Keratinocyte (primary cell): Measurements from ENCODE around the gene FAM184B. TPM values are rescaled to one million over a fixed set of nuclear protein-coding genes. Genes with fewer than 3 reads are reported as not detected.
"Not testable (repeated sequence)": the region's sequence is repeated elsewhere in the genome, so short reads cannot be mapped to it uniquely, and the experiment has no call there.

Experiments used
- DNase-seq: peaks from one replicate; pipeline ENCODE4 v3.0.0-alpha.2; 2011; ENCODE audit warnings: low read depth, missing footprints, low spot score
- FAIRE-seq: peaks from 2 replicates; lab custom pipeline; 2011; peaks lifted over from hg19 to GRCh38; lab: Jason Lieb, UNC
- H2AFZ ChIP-seq: 2 replicates; pipeline ENCODE4 v1.6.0; 2012; ENCODE audit warnings: low read length, control low read depth, inconsistent platforms; ENCODE audit not compliant: control insufficient read depth
- H3K27ac ChIP-seq: 2 replicates; pipeline ENCODE4 v1.5.1; 2011; ENCODE audit warnings: low read length; ENCODE audit not compliant: control insufficient read depth, insufficient read depth
- H3K27me3 ChIP-seq: 3 replicates; pipeline ENCODE4 v1.6.0; 2011; ENCODE audit warnings: low read length; ENCODE audit not compliant: control insufficient read depth, insufficient read depth; ENCODE audit errors: extremely low read depth
- H3K36me3 ChIP-seq, 2 experiments: 2 replicates in 1 of 2; 3 replicates in 1 of 2; pipeline ENCODE4 v1.5.1; 2011; ENCODE audit warnings: low read length in 2 of 2, mild to moderate bottlenecking in 1 of 2; ENCODE audit not compliant: control insufficient read depth in 2 of 2, insufficient read depth in 2 of 2; ENCODE audit errors: extremely low read depth in 1 of 2
- H3K4me1 ChIP-seq: 3 replicates; pipeline ENCODE4 v1.5.1; 2011; ENCODE audit warnings: low read length; ENCODE audit not compliant: control insufficient read depth, insufficient read depth; ENCODE audit errors: extremely low read depth
- H3K4me2 ChIP-seq: 3 replicates; pipeline ENCODE4 v1.6.0; 2011; ENCODE audit warnings: low read depth, low read length; ENCODE audit not compliant: control insufficient read depth, insufficient read depth; ENCODE audit errors: extremely low read depth
- H3K4me3 ChIP-seq, 3 experiments: fragments of 200-600 bp in 1 of 3; sonication (generic) in 1 of 3; 2 replicates in 2 of 3; 3 replicates in 1 of 3; pipeline ENCODE4 v1.5.1; 2011 to 2016; ENCODE audit warnings: low read length in 3 of 3, mild to moderate bottlenecking in 3 of 3, control low read depth in 2 of 3, inconsistent platforms in 1 of 3, low read depth in 1 of 3, mixed read lengths in 1 of 3, mixed run types in 1 of 3, moderate library complexity in 1 of 3; ENCODE audit not compliant: control insufficient read depth in 2 of 3, insufficient read depth in 2 of 3; ENCODE audit errors: extremely low read depth in 1 of 3
- H3K79me2 ChIP-seq: 2 replicates; pipeline ENCODE4 v1.6.0; 2012; ENCODE audit warnings: low read length; ENCODE audit not compliant: control insufficient read depth, insufficient read depth
- H3K9ac ChIP-seq: 3 replicates; pipeline ENCODE4 v1.6.0; 2011; ENCODE audit warnings: low read length; ENCODE audit not compliant: control insufficient read depth, insufficient read depth; ENCODE audit errors: extremely low read depth
- H3K9me1 ChIP-seq: 3 replicates; pipeline ENCODE4 v1.6.0; 2011; ENCODE audit warnings: low read length; ENCODE audit not compliant: control insufficient read depth, insufficient read depth; ENCODE audit errors: extremely low read depth
- H3K9me3 ChIP-seq: 2 replicates; pipeline ENCODE4 v1.5.1; 2012; ENCODE audit warnings: low read depth, low read length; ENCODE audit not compliant: control insufficient read depth
- H4K20me1 ChIP-seq: 3 replicates; pipeline ENCODE4 v1.6.0; 2011; ENCODE audit warnings: low read length; ENCODE audit not compliant: control insufficient read depth, insufficient read depth; ENCODE audit errors: extremely low read depth
- EZH2 ChIP-seq: IDR thresholded peaks from one replicate; pipeline ENCODE4 v1.6.1; 2012; ENCODE audit warnings: inconsistent platforms, mild to moderate bottlenecking, low read length, moderate library complexity
- dilution Hi-C: fragments of 300-500 bp; cut with MboI; formaldehyde crosslinking; loops from one replicate; pipeline ENCODE4 v1.7.0; 2020; ENCODE audit warnings: low sequenced_read_pairs; ENCODE audit not compliant: extremely low pct_ligation_motif_present
- polyA plus RNA-seq, 5 experiments: library from polyadenylated mRNA; depleted of rRNA in 3 of 5; stranded (reverse) in 3 of 5; stranded (forward) in 1 of 5; unstranded in 1 of 5; fragments of >200 nt; gene quantifications; 1 replicate in 1 of 5; 2 replicates in 3 of 5; 3 replicates in 1 of 5; pipeline versions ENCODE4 v1.2.1 to v1.2.3, GENCODE V29; 2011 to 2012; ENCODE audit warnings: missing spikeins in 2 of 5, low read depth in 1 of 5, low replicate concordance in 1 of 5
- TF ChIP-seq, protein P1 (sequence below), 3 experiments: IDR thresholded peaks in 1 of 3; conservative IDR thresholded peaks in 1 of 3; optimal IDR thresholded peaks in 1 of 3; 2 replicates in 2 of 3; 3 replicates in 1 of 3; pipeline versions ENCODE3 to v1.5.1; 2011; ENCODE audit warnings: low read length in 3 of 3, mild to moderate bottlenecking in 3 of 3, moderate library complexity in 2 of 3, control low read depth in 1 of 3, inconsistent platforms in 1 of 3; ENCODE audit not compliant: insufficient read depth in 2 of 3; ENCODE audit errors: extremely low read depth in 1 of 3

FAM184B gene
- polyA plus RNA-seq, 1 donor (not counting 4 experiments of a cell fraction or from before 2014, with no cell fraction given): 0.01 TPM

DNA sequence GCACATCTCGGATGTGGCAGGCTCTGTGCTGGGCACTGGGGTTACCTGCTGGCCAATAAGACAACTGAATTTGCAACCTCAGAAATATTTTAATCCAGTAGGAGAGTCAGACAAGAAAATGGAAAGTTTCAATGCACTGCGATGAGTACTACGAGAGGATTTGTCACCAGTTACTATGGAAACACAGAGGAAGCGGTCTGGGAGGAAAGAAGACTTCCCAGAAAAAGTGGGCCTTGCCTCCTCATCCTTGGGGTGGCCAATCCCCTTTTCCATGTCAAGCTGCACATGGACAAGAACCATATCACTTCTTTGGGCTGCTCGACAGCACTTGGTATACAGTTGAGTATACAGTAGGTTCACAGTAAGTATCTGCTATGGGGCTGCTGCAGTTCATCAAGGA lies 67.6 kb downstream of the FAM184B start:
- H3K9me3 ChIP-seq: no peaks in the 10 kb centered on the region
- H3K4me2 ChIP-seq: no peak overlapping the region
- H3K9me1 ChIP-seq: no peaks in the 10 kb centered on the region
- FAIRE-seq (no peak), DNase-seq (no peak)
- H3K36me3 ChIP-seq: no peaks in the 10 kb centered on the region
- TF ChIP-seq, protein P1, sequence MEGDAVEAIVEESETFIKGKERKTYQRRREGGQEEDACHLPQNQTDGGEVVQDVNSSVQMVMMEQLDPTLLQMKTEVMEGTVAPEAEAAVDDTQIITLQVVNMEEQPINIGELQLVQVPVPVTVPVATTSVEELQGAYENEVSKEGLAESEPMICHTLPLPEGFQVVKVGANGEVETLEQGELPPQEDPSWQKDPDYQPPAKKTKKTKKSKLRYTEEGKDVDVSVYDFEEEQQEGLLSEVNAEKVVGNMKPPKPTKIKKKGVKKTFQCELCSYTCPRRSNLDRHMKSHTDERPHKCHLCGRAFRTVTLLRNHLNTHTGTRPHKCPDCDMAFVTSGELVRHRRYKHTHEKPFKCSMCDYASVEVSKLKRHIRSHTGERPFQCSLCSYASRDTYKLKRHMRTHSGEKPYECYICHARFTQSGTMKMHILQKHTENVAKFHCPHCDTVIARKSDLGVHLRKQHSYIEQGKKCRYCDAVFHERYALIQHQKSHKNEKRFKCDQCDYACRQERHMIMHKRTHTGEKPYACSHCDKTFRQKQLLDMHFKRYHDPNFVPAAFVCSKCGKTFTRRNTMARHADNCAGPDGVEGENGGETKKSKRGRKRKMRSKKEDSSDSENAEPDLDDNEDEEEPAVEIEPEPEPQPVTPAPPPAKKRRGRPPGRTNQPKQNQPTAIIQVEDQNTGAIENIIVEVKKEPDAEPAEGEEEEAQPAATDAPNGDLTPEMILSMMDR (optimal IDR thresholded peaks at IDR 0.05 in 1 of 3, IDR thresholded peaks at IDR 0.05 in 1 of 3, conservative IDR thresholded peaks at IDR 0.05 in 1 of 3; ENCODE audit: extremely low read depth in 1 of 3, insufficient read depth in 2 of 3, low read length in 3 of 3): no peak
- TF ChIP-seq EZH2: no peak
- H3K27ac ChIP-seq: no peak overlapping the region
- no peaks in the 10 kb centered on the region for H3K4me1 ChIP-seq
- no peaks in the 10 kb centered on the region for H4K20me1 ChIP-seq
- dilution Hi-C loops: no loop called here
- H2AFZ ChIP-seq: no peak overlapping the region
- H3K9ac ChIP-seq: no peak overlapping the region
- no peaks in the 10 kb centered on the region for H3K27me3 ChIP-seq
- no peak overlapping the region for H3K4me3 ChIP-seq
- no peaks in the 10 kb centered on the region for H3K79me2 ChIP-seq

DNA sequence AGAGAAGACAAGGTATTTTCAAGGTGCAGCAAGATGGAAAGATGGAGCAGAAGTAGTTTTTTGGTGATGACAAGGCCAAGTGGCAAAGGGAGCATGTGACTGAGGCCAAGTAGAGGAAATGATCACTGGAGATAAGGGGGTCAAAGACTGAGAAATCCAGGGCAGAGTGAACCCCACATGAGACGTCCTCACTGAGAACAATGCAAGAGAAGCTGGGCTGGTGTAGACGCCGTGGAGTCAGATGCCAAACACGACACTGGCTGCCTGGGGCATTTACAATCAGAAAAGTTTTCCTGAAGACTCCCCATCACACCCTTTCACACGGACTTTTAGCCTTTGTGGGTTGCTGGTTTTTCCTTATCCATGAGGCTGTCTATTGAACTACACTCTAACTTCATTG lies 69.3 kb downstream of the FAM184B start:
- Histone ChIP-seq H4K20me1 (no peaks in the 10 kb centered on the region), H3K27ac (no peak overlapping the region), H3K79me2 (no peaks in the 10 kb centered on the region), H3K9me3 (no peaks in the 10 kb centered on the region), H3K9me1 (no peaks in the 10 kb centered on the region), H2AFZ (no peak overlapping the region), H3K27me3 (no peaks in the 10 kb centered on the region), H3K36me3 (no peaks in the 10 kb centered on the region), H3K4me1 (no peaks in the 10 kb centered on the region), H3K4me2 (no peak overlapping the region), H3K9ac (no peak overlapping the region), H3K4me3 (no peak overlapping the region)
- no peak for DNase-seq
- TF ChIP-seq, protein P1 (optimal IDR thresholded peaks at IDR 0.05 in 1 of 3, IDR thresholded peaks at IDR 0.05 in 1 of 3, conservative IDR thresholded peaks at IDR 0.05 in 1 of 3; ENCODE audit: extremely low read depth in 1 of 3, insufficient read depth in 2 of 3, low read length in 3 of 3): no peak
- TF ChIP-seq EZH2: no peak
- no peak for FAIRE-seq
- dilution Hi-C loops: no loop called here

DNA sequence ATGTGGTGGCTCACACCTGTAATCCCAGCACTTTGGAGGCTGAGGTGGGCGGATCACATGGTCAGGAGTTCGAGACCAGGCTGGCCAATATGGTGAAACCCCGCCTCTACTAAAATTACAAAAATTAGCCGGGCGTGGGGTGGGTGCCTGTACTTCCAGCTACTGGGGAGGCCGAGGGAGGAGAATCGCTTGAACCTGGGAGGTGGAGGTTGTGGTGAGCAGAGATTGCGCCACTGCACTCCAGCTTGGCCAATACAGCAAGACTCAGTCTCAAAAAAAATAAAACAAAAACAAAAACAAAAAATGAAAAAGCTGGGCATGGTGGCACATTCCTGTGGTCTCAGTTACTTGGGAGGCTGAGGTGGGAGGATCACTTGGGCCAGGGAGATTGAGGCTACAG lies 70.2 kb downstream of the FAM184B start:
- H3K79me2 ChIP-seq, H3K9ac ChIP-seq, H3K4me1 ChIP-seq, H3K4me2 ChIP-seq, H2AFZ ChIP-seq, DNase-seq, H3K36me3 ChIP-seq, H3K27ac ChIP-seq, H4K20me1 ChIP-seq, FAIRE-seq, H3K9me1 ChIP-seq, dilution Hi-C loops, H3K4me3 ChIP-seq, H3K27me3 ChIP-seq, H3K9me3 ChIP-seq: not testable (repeated sequence)
